Activated naive CD4-positive, alpha-beta T cell treated with anti-CD3 and anti-CD28 coated beads, Interleukin-2, amount 50 U/mL, for 24 hours (primary cell): ENCODE data around the gene MARCHF4.

Experiments
- H3K27ac Mint-ChIP-seq: one replicate; pipeline ENCODE4 v1.8.0; 2021; ENCODE audit warnings: mild to moderate bottlenecking, mixed read lengths
- H3K27me3 Mint-ChIP-seq: one replicate; pipeline ENCODE4 v1.8.0; 2021; ENCODE audit warnings: mixed read lengths
- H3K36me3 Mint-ChIP-seq: one replicate; pipeline ENCODE4 v1.8.0; 2021; ENCODE audit warnings: mixed read lengths
- H3K4me1 Mint-ChIP-seq: one replicate; pipeline ENCODE4 v1.8.0; 2021; ENCODE audit warnings: mixed read lengths
- H3K4me3 Mint-ChIP-seq: one replicate; pipeline ENCODE4 v1.8.0; 2021; ENCODE audit warnings: mild to moderate bottlenecking, mixed read lengths
- H3K9me3 Mint-ChIP-seq: one replicate; pipeline ENCODE4 v1.8.0; 2021; ENCODE audit warnings: mixed read lengths

The MARCHF4 gene, protein sequence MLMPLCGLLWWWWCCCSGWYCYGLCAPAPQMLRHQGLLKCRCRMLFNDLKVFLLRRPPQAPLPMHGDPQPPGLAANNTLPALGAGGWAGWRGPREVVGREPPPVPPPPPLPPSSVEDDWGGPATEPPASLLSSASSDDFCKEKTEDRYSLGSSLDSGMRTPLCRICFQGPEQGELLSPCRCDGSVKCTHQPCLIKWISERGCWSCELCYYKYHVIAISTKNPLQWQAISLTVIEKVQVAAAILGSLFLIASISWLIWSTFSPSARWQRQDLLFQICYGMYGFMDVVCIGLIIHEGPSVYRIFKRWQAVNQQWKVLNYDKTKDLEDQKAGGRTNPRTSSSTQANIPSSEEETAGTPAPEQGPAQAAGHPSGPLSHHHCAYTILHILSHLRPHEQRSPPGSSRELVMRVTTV

GRCh38 chr2:216371721-216372702 is at the start of gene MARCHF4:
TSS of gene MARCHF4 (minus strand) at chr2:216372483. CDS start at chr2:216370260, 2,223 bp downstream.
- no peaks in the 10 kb centered on the region for H3K9me3 Mint-ChIP-seq
- H3K27ac Mint-ChIP-seq: peak within 1 kb of the TSS; percentile 12
- H3K36me3 Mint-ChIP-seq: peaks cover 1% of the 10 kb centered on the region
- H3K27me3 Mint-ChIP-seq: peaks cover 34% of the 10 kb centered on the region
- peaks cover 15% of the 10 kb centered on the region for H3K4me1 Mint-ChIP-seq
- peak within 1 kb of the TSS; percentile 70 for H3K4me3 Mint-ChIP-seq

DNA sequence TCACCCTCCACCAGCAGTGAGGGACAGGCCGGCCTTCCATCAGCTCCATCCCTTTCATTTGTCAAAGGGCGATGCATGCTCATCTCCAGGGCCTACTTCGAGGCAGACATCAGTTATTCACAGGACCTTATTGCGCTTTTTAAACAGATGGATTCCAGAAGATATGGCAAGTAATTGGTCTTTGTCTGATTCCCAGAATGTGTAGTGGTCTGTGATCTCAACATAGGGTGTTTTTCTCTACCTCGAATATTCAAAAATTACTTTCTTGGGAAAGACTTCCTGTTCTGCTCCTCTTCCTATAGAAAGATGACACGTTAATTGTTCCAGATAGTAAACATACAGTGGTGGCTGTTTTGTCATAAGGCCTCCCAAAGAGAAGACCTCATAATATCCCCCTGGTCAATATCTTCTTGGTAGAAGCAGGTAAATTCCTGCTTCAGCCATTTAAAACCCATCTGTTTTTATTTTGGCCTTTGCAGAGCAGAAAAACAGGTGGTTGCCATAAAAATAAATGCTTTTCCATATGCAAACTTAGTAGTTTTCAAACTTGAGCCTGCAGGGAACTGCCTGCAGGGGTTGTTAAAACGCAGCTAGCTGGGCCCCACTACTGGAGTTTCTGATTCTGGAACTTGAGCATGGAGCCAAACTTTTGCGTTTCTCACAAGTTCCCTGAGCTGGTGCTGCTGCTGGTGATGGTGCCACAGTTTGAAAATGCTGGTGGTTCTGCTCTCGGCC is 48.3 kb upstream of the MARCHF4 start:
- Mint-ChIP-seq H3K4me1 (peaks cover 18% of the 10 kb centered on the region), H3K9me3 (no peaks in the 10 kb centered on the region), H3K36me3 (peaks cover 33% of the 10 kb centered on the region), H3K27ac (no peak overlapping the region), H3K4me3 (no peak overlapping the region), H3K27me3 (no peaks in the 10 kb centered on the region)

GRCh38 chr2:216418981-216419380 is 46.7 kb upstream of the MARCHF4 start:
- Mint-ChIP-seq H3K4me3 (no peak overlapping the region), H3K27me3 (no peaks in the 10 kb centered on the region), H3K4me1 (peaks cover 18% of the 10 kb centered on the region), H3K36me3 (peaks cover 19% of the 10 kb centered on the region), H3K27ac (no peak overlapping the region), H3K9me3 (no peaks in the 10 kb centered on the region)

DNA sequence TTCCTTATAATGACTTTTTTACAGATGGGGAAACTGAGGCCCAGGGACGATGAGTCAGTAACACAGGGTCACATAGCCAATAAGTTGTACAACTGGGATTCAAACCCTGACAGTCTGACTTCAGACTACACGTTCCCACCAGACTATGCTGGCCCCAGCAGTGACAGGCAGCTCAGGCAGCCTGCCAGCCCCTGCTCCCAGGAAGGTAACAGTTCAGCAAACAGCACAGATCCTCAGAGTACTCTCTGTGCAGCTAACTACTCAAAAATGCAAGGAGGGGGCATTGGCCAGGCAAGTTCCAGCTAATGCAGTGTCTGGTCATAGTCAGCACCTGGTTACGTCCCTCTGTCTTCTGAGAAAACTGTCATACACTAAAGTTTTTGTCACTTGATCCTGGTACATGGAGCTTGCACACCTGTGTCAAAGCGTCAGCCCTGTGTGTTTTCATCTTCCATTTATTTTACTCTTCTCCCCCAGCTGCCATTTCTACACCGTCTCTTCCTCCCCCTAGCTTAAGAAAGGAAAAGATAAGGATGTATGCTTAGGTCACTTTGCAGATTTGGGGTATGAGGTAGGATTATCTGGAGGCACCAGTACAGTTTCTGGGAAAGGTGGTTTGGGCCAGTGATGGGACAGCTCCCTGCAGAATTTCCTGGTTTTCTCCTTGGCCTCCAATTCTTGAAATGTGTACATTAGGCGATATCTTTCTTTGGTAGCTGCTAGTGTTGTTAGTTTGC is 44.5 kb upstream of the MARCHF4 start:
- Mint-ChIP-seq H3K9me3 (no peaks in the 10 kb centered on the region), H3K27me3 (no peaks in the 10 kb centered on the region), H3K27ac (no peak overlapping the region), H3K4me1 (peaks cover 38% of the 10 kb centered on the region), H3K4me3 (no peak overlapping the region), H3K36me3 (peaks cover 9% of the 10 kb centered on the region)

DNA sequence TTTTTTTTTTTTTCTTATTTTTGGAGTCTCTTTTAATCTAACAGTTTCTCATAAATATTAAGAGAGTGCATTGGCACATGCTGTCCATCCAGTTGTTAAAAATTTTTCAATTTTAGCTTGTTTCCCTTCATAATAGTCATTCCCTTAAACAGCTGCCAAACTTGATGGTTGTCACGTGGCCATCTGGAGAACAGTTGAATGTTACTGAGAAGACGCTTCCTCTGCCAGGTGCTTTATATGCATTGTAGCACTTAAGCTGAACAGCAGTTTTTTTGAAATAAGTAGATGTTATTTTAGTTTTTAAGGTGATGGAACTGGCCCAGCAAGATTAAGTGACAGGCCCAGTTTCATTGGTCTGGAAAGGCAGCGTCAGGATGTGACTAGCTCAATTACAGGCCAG is 43.3 kb upstream of the MARCHF4 start:
- H3K27ac Mint-ChIP-seq: no peak overlapping the region
- no peaks in the 10 kb centered on the region for H3K9me3 Mint-ChIP-seq
- H3K4me3 Mint-ChIP-seq: no peak overlapping the region
- H3K4me1 Mint-ChIP-seq: peaks cover 41% of the 10 kb centered on the region
- peaks cover 6% of the 10 kb centered on the region for H3K36me3 Mint-ChIP-seq
- H3K27me3 Mint-ChIP-seq: no peaks in the 10 kb centered on the region

- Mint-ChIP-seq H3K27ac (no peak overlapping the region), H3K36me3 (peaks cover 6% of the 10 kb centered on the region), H3K4me1 (peaks cover 41% of the 10 kb centered on the region), H3K4me3 (no peak overlapping the region), H3K9me3 (no peaks in the 10 kb centered on the region), H3K27me3 (no peaks in the 10 kb centered on the region)
Observed at GRCh38 chr2:216414772-216415319, 42.6 kb upstream of the MARCHF4 start.

DNA sequence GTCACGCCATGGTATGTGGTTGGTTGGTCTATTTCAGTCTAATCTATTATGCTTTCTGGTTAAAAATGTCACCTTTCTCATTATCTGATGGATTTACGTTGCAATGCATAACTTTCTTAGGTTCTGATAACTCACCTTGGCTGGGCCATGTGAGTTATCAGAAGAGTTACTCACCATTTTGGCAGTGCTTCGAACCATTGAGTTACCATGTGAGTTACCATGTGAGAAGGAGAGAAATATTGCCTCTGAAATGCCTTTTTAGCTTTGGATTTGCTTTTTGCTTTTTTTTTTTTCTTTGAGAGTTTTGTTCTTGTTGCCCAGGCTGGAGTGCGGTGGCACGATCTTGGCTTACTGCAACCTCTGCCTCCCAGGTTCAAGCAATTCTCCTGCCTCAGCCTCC is 41.6 kb upstream of the MARCHF4 start:
- H3K27ac Mint-ChIP-seq: no peak overlapping the region

DNA sequence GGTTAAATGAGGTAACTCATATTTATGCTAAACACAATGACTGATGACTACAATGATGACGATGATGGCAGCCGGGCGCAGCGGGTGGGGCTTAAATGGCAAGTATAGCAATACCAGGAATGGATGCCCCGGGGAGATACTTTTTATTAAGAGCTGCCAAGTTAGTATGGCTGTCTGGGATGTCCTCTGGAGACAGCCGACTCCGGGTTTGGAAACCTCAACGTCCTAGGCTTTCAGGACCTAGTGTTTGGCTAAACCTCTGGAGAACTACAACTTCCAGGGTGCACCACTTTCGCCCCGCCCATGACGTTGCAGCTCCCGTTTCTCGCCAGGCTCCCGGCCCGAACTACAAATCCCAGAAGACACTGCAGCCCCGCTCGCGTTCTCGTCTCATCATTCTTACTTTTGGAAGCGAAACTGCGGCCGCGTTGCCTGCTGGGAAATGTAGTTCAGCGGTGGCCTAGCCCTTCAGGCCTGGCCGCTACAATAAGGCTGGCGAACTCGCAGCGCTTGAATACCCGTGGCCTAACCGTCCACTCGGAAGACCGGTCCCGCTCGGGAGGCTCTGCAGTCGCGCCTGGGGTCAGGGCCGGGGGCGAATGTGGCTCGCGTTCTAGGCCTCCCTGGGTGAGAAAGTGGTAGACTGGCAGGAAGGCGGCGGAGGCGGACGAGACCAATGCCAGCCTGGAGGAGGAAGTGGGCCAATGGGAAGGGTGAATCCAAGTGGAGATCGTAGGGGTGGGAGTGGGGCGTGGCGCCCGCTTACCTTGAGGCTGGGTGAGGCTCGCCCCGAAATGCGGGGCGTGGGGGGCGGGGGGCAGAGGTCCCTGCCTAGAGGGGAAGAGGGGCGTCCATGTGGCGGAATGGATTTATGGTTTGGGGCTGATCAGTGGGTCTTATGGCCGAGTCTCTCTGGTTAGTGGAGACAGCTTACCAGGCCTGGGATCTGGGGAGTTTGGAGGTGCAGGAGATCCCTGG is 40.0 kb upstream of the MARCHF4 start, which contains the start of gene SMARCAL1:
TSS of gene SMARCAL1 (plus strand) at position 463 of the 978 bp plus-strand sequence. CDS start 2,221 bp downstream, outside the sequence.
- peaks cover 28% of the 10 kb centered on the region for H3K4me1 Mint-ChIP-seq
- peak within 1 kb of the TSS; percentile 98 for H3K4me3 Mint-ChIP-seq
- H3K27ac Mint-ChIP-seq: peak within 1 kb of the TSS; percentile 97
- peaks cover 3% of the 10 kb centered on the region for H3K36me3 Mint-ChIP-seq
- H3K9me3 Mint-ChIP-seq: no peaks in the 10 kb centered on the region
- no peaks in the 10 kb centered on the region for H3K27me3 Mint-ChIP-seq

More for the DNA sequence above, 41.6 kb upstream of the MARCHF4 start:
- H3K27me3 Mint-ChIP-seq: no peaks in the 10 kb centered on the region
- peak overlapping the region; percentile 98 for H3K4me3 Mint-ChIP-seq
- peaks cover 3% of the 10 kb centered on the region for H3K36me3 Mint-ChIP-seq
- no peaks in the 10 kb centered on the region for H3K9me3 Mint-ChIP-seq
- H3K4me1 Mint-ChIP-seq: peaks cover 41% of the 10 kb centered on the region

DNA sequence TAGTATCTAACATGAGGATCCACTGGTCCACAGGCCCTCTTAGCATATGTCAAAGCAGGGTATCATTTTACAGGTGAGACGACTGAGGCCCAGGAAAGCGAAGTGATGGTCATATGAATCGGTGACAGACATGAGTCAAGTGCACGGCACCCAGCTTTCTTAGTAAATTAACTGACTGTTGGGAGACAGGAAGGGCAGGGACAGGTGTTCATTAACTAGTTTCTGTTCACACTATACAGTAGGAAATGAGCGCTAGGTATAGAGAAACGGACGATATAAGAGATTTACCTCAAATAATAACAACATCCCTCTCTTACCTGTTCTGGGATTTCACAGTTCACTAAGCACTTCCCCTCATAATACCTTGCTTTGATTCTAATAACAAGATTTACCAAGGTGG is 38.3 kb upstream of the MARCHF4 start:
- Mint-ChIP-seq H3K27me3 (no peaks in the 10 kb centered on the region), H3K4me1 (peaks cover 27% of the 10 kb centered on the region), H3K36me3 (peaks cover under 1% of the 10 kb centered on the region), H3K4me3 (no peak overlapping the region), H3K27ac (no peak overlapping the region), H3K9me3 (no peaks in the 10 kb centered on the region)

- Mint-ChIP-seq H3K4me3 (no peak overlapping the region), H3K36me3 (no peaks in the 10 kb centered on the region), H3K27ac (peak overlapping the region; percentile 17), H3K27me3 (no peaks in the 10 kb centered on the region), H3K9me3 (no peaks in the 10 kb centered on the region), H3K4me1 (peaks cover 24% of the 10 kb centered on the region)
Observed at GRCh38 chr2:216408426-216409290, 36.4 kb upstream of the MARCHF4 start.

DNA sequence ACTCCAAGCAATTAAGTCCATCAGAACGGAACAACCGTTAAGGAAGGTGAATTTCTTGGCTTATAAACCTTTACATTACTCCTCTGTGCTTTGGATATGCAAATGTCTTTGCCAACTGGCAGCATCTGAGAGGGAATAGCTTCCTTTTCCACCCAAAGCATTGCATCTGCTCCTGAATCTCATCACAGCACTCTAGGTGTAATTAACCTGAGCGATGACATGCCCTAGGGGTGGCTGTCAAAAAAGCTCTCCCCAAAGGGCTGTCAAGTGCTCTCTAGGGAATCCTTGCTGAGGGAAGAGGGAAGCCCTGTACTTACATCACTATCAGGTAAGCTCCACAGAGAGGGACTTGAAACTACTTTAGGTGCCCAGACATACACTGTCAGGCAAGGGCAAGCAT is 34.5 kb upstream of the MARCHF4 start:
- no peaks in the 10 kb centered on the region for H3K27me3 Mint-ChIP-seq
- no peaks in the 10 kb centered on the region for H3K36me3 Mint-ChIP-seq
- no peaks in the 10 kb centered on the region for H3K9me3 Mint-ChIP-seq
- H3K4me1 Mint-ChIP-seq: peaks cover 8% of the 10 kb centered on the region
- H3K4me3 Mint-ChIP-seq: no peak overlapping the region
- no peak overlapping the region for H3K27ac Mint-ChIP-seq

DNA sequence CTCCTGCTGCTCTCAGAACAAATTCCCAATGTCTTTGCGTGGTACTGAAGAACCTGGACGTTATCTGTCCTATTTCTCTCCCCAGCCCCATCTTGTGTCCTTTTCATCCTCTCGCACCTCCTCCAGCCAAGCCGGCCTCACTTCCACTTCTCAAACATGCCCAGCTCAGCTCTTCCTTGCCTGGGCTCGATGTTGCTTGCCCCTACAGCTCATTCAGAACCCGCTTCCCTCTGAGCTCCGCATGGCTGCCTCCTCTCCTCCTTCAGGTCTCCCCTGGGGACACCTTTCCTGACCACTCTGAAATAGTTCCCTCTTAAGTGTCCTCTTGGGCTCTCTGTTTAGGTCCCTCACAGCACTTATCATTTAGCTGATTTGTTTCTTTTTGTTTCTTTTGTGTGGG is 33.3 kb upstream of the MARCHF4 start:
- Mint-ChIP-seq H3K4me1 (peaks cover 4% of the 10 kb centered on the region), H3K36me3 (no peaks in the 10 kb centered on the region), H3K9me3 (no peaks in the 10 kb centered on the region), H3K27ac (no peak overlapping the region), H3K4me3 (no peak overlapping the region), H3K27me3 (no peaks in the 10 kb centered on the region)
